DND-41 (cell line): ENCODE data around the gene MAPKAPK3.

Source experiments
- CTCF ChIP-seq: IDR thresholded peaks from 2 replicates; pipeline ENCODE4 v1.5.1; 2012; ENCODE audit warnings: borderline replicate concordance, low read length, moderate library complexity, mild to moderate bottlenecking; ENCODE audit not compliant: poor library complexity, severe bottlenecking; ENCODE audit errors: extremely low read depth
- EZH2 ChIP-seq: IDR thresholded peaks from 3 replicates; pipeline ENCODE4 v1.6.1; 2012; ENCODE audit warnings: borderline replicate concordance, low read depth, mild to moderate bottlenecking, moderate library complexity, low read length, inconsistent platforms; ENCODE audit not compliant: severe bottlenecking

- no peak for TF ChIP-seq CTCF
- no peak for TF ChIP-seq EZH2
Measured at GRCh38 chr3:50570508-50571279, 46.3 kb upstream of the MAPKAPK3 start.
